ENCODE data around the gene ARHGAP29.

The ARHGAP29 gene

DNA sequence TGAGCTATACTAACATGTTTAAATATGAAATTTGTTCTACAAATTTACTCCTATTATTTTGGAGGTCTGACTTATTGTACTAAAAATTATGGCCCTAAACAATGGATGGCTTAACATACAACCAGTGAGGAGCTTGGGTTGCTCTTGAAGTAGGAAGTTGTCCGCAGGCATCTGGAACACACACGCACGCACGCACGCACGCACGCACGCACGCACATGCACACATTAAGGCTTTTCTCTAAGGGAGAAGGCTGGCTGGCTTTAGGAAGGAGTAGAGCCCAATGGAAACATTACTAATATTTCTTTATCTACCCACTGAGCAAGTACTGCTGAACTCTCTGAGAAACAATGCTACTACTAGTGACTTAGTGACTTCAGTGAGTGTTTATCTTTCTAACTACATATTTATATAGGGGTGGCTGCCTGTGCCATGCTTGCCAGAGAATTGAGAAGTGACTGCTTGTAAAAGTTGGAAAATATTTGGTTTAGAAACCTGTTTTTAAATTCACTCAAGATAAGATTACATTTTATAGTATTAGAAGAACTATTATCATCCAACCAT lies 16.2 kb upstream of the ARHGAP29 start:
- no peaks in the 10 kb centered on the region for H3F3A ChIP-seq (ENCODE audit: insufficient read depth, low read length)
- TF ChIP-seq, protein P1, sequence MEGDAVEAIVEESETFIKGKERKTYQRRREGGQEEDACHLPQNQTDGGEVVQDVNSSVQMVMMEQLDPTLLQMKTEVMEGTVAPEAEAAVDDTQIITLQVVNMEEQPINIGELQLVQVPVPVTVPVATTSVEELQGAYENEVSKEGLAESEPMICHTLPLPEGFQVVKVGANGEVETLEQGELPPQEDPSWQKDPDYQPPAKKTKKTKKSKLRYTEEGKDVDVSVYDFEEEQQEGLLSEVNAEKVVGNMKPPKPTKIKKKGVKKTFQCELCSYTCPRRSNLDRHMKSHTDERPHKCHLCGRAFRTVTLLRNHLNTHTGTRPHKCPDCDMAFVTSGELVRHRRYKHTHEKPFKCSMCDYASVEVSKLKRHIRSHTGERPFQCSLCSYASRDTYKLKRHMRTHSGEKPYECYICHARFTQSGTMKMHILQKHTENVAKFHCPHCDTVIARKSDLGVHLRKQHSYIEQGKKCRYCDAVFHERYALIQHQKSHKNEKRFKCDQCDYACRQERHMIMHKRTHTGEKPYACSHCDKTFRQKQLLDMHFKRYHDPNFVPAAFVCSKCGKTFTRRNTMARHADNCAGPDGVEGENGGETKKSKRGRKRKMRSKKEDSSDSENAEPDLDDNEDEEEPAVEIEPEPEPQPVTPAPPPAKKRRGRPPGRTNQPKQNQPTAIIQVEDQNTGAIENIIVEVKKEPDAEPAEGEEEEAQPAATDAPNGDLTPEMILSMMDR (IDR thresholded peaks at IDR 0.05; ENCODE audit: low read length) = no peak
- TF ChIP-seq EZH2 (IDR thresholded peaks at IDR 0.05; ENCODE audit: borderline replicate concordance, low read length) = no peak
- no peaks in the 10 kb centered on the region for H3K36me3 ChIP-seq (ENCODE audit: insufficient read depth, low read length)
- no peak overlapping the region for H3K4me3 ChIP-seq (ENCODE audit: low read depth, low read length, poor library complexity, severe bottlenecking)
- no peak overlapping the region for H2AFZ ChIP-seq (ENCODE audit: low read length)
- no peak overlapping the region for H3K4me2 ChIP-seq (ENCODE audit: low read length)
- no peaks in the 10 kb centered on the region; the same call in 1 of the 2 replicates for H3K27me3 ChIP-seq (ENCODE audit: insufficient read depth, low read length)
- H3K9me2 ChIP-seq (ENCODE audit: low read depth, low read length) = no peaks in the 10 kb centered on the region
- no peaks in the 10 kb centered on the region for H4K20me1 ChIP-seq (ENCODE audit: insufficient read depth, low read length)
- no peak overlapping the region for H3K27ac ChIP-seq (ENCODE audit: low read depth, low read length, poor library complexity, severe bottlenecking)
- no peaks in the 10 kb centered on the region for H3K9me3 ChIP-seq (ENCODE audit: low read length)
- no peak overlapping the region for H3K9ac ChIP-seq (ENCODE audit: low read length)
- no peaks in the 10 kb centered on the region for H3K4me1 ChIP-seq (ENCODE audit: insufficient read depth, low read length, severe bottlenecking)
- H3K79me2 ChIP-seq (ENCODE audit: insufficient read depth, low read length) = no peaks in the 10 kb centered on the region

DNA sequence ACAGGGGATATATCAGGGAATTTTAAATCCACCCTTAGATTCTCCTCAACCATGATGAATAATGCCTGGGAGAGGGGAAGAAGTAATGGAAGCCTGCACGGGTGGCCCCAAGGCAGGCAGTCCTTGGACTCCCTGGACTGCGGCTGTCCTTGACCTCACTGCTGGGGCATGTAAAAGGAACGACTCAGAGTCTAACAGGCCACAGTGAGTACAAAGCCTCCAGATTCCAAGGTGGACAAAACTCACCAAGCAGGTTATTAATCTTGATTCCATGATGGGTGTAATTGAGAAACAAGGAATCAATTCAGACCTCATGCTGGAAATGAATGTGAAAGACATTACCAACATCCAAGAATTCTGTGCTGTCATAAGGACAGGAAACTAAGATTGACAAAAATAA lies 13.0 kb upstream of the ARHGAP29 start:
- Histone ChIP-seq H4K20me1 (ENCODE audit: insufficient read depth, low read length) (no peaks in the 10 kb centered on the region), H3K4me3 (ENCODE audit: low read depth, low read length, poor library complexity, severe bottlenecking) (no peak overlapping the region), H2AFZ (ENCODE audit: low read length) (no peak overlapping the region), H3K9me3 (ENCODE audit: low read length) (no peaks in the 10 kb centered on the region), H3K9ac (ENCODE audit: low read length) (no peak overlapping the region), H3K4me2 (ENCODE audit: low read length) (no peak overlapping the region), H3K27ac (ENCODE audit: low read depth, low read length, poor library complexity, severe bottlenecking) (no peak overlapping the region), H3K27me3 (ENCODE audit: insufficient read depth, low read length) (no peaks in the 10 kb centered on the region; the same call in 1 of the 2 replicates), H3K4me1 (ENCODE audit: insufficient read depth, low read length, severe bottlenecking) (no peaks in the 10 kb centered on the region), H3K9me2 (ENCODE audit: low read depth, low read length) (no peaks in the 10 kb centered on the region), H3K36me3 (ENCODE audit: insufficient read depth, low read length) (no peaks in the 10 kb centered on the region), H3F3A (ENCODE audit: insufficient read depth, low read length) (no peaks in the 10 kb centered on the region), H3K79me2 (ENCODE audit: insufficient read depth, low read length) (no peaks in the 10 kb centered on the region)
- TF ChIP-seq, protein P1 (IDR thresholded peaks at IDR 0.05; ENCODE audit: low read length) = no peak
- no peak for TF ChIP-seq EZH2 (IDR thresholded peaks at IDR 0.05; ENCODE audit: borderline replicate concordance, low read length)

DNA sequence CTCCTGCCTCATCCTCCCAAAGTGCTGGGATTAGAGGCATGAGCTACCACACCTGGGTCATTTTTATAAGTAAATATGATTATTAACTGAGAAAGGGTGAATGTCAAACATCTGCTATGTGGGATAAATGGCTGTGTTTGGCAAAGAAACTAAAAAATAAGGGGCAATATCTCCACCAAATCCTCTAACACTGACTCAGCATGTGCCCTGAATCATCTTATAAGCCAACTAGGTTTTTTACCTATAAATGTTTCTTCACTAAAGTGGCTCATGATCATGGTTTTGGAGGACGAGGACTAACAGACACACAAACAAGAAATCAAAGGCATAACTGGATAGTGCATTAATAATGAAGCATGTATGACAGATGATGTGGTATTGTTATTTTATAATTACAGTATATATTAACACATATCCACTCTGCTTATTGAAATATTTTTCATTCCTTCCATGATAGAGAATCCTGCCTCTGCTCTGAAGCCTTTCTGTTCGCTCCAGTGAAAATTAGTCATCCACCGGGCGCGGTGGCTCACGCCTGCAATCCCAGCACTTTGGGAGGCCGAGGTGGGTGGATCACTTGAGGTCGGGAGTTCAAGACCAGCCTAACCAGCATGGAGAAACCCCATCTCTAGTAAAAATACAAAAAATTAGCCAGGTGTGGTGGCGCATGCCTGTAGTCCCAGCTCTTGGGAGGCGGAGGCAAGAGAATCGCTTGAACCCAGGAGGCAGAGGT lies 11.7 kb upstream of the ARHGAP29 start:
- TF ChIP-seq, protein P1 (IDR thresholded peaks at IDR 0.05; ENCODE audit: low read length) = no peak
- TF ChIP-seq EZH2 (IDR thresholded peaks at IDR 0.05; ENCODE audit: borderline replicate concordance, low read length) = no peak
- no peaks in the 10 kb centered on the region for H4K20me1 ChIP-seq (ENCODE audit: insufficient read depth, low read length)
- H3K4me1 ChIP-seq (ENCODE audit: insufficient read depth, low read length, severe bottlenecking) = no peaks in the 10 kb centered on the region
- no peak overlapping the region for H3K9ac ChIP-seq (ENCODE audit: low read length)
- no peak overlapping the region for H2AFZ ChIP-seq (ENCODE audit: low read length)
- H3K4me3 ChIP-seq (ENCODE audit: low read depth, low read length, poor library complexity, severe bottlenecking) = no peak overlapping the region
- no peaks in the 10 kb centered on the region for H3K36me3 ChIP-seq (ENCODE audit: insufficient read depth, low read length)
- H3K9me2 ChIP-seq (ENCODE audit: low read depth, low read length) = no peaks in the 10 kb centered on the region
- H3K79me2 ChIP-seq (ENCODE audit: insufficient read depth, low read length) = no peaks in the 10 kb centered on the region
- no peaks in the 10 kb centered on the region for H3F3A ChIP-seq (ENCODE audit: insufficient read depth, low read length)
- H3K4me2 ChIP-seq (ENCODE audit: low read length) = no peak overlapping the region
- H3K27me3 ChIP-seq (ENCODE audit: insufficient read depth, low read length) = no peaks in the 10 kb centered on the region
- no peak overlapping the region for H3K27ac ChIP-seq (ENCODE audit: low read depth, low read length, poor library complexity, severe bottlenecking)
- H3K9me3 ChIP-seq (ENCODE audit: low read length) = no peaks in the 10 kb centered on the region
